Adrenal gland (tissue), 5 donors: ENCODE results near the gene RIPK3.

Experiments used
- CTCF ChIP-seq, 6 experiments: fragments of 450-650 bp in 4 of 6; fragments of 200-600 bp in 2 of 6; sonication (generic) in 1 of 6; IDR thresholded peaks; 1 replicate in 5 of 6; 2 replicates in 1 of 6; pipeline versions ENCODE4 v1.5.1 to v1.8.0; 2016 to 2021; ENCODE audit warnings: antibody characterized with exemption in 6 of 6, mild to moderate bottlenecking in 2 of 6, moderate library complexity in 1 of 6
- POLR2A ChIP-seq, 2 donors: fragments of 450-650 bp; IDR thresholded peaks; one replicate each; pipeline ENCODE4 v1.6.1; 2017; ENCODE audit warnings: antibody characterized with exemption in 2 of 2, mild to moderate bottlenecking in 2 of 2, moderate library complexity in 1 of 2
- donor health status: DM: no; HTN: no; CAD: no.

GRCh38 chr14:24335461-24336171 is 4.2 kb downstream of the RIPK3 start:
- TF ChIP-seq CTCF (IDR thresholded peaks at IDR 0.05): no peak
- no peak for TF ChIP-seq POLR2A (IDR thresholded peaks at IDR 0.05)
